ENCODE data around the gene C11orf68. TPM values are rescaled to one million over a fixed set of nuclear protein-coding genes. Genes with fewer than 3 reads are reported as not detected.
A peak's percentile ranks its signal among the peaks of the same experiment; 100 is the strongest.
"Not testable (repeated sequence)": the region's sequence is repeated elsewhere in the genome, so short reads cannot be mapped to it uniquely, and the experiment has no call there.

The C11orf68 gene
- total RNA-seq, 2 donors from 2014 or later: 34.7 to 36.5 TPM

GRCh38 chr11:65952052-65952521, 33.2 kb upstream of the C11orf68 start:
- no peak for ATAC-seq (replicated peaks in 1 of 2)

DNA sequence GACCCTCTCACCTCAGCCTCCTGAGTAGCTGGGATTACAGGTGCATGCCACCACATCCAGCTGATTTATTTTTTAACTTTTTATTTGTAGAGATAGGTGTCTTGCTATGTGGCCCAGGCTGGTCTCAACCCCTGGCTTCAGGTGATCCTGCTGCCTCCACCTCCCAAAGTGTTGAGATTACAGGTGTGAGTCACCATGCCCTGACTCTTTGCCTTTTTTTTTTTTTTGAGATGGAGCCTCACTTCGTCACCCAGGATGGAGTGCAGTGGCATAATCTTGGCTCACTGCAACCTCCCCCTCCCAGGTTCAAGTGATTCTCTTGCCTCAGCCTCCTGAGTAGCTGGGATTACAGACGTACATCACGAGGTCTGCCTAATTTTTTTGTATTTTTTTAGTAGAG, 32.8 kb upstream of the C11orf68 start:
- not testable (repeated sequence) for ATAC-seq (replicated peaks in 1 of 2); H3K4me3 Mint-ChIP-seq; H3K9me3 Mint-ChIP-seq; DNase-seq; H3K4me1 Mint-ChIP-seq (ENCODE audit: low read depth); H3K27me3 Mint-ChIP-seq (ENCODE audit: low read depth); H3K36me3 Mint-ChIP-seq (ENCODE audit: insufficient read depth in 2 of 2); H3K27ac Mint-ChIP-seq

More at GRCh38 chr11:65952052-65952521, 33.2 kb upstream of the C11orf68 start:
- no peak overlapping the region for H3K4me3 Mint-ChIP-seq
- no peak overlapping the region for H3K27ac Mint-ChIP-seq
- no peak for DNase-seq
- H3K4me1 Mint-ChIP-seq (ENCODE audit: low read depth): peaks cover 10% of the 10 kb centered on the region
- H3K27me3 Mint-ChIP-seq (ENCODE audit: low read depth): no peaks in the 10 kb centered on the region
- H3K9me3 Mint-ChIP-seq: no peaks in the 10 kb centered on the region
- H3K36me3 Mint-ChIP-seq (ENCODE audit: insufficient read depth in 2 of 2): no peaks in the 10 kb centered on the region

- H3K4me3 Mint-ChIP-seq; H3K36me3 Mint-ChIP-seq (ENCODE audit: insufficient read depth in 2 of 2); H3K27ac Mint-ChIP-seq; H3K27me3 Mint-ChIP-seq (ENCODE audit: low read depth); ATAC-seq (replicated peaks in 1 of 2); H3K4me1 Mint-ChIP-seq (ENCODE audit: low read depth); DNase-seq; H3K9me3 Mint-ChIP-seq: not testable (repeated sequence)
Observed at GRCh38 chr11:65950711-65951110, 31.8 kb upstream of the C11orf68 start.

DNA sequence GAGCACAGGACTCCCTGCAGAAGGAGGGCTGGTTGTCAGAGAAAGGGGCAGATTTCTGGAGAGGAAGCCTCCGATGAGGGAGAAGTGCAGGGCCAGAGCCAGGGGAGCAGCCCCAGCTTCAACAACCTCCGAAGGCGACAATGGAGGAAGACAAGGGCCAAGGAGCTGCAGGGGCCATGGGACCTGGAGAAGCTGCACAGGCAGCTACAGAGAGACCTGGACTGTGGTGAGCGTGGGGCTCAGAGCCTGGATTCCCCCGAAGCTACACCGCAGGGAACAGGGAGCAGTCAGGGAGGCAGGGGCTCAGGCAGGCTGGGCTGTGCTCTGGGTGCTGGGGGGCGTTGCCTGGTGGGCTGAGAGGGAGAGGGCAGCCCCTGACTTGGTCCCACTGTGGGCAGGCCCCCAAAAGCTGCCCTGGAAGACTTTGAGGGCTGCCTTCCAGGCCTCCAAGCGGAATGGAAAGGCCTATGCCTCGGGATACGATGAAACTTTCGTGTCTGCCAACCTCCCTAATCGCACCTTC, 28.8 kb upstream of the C11orf68 start:
- ATAC-seq (replicated peaks in 1 of 2) (no peak), DNase-seq (no peak)
- no peaks in the 10 kb centered on the region for H3K9me3 Mint-ChIP-seq
- no peaks in the 10 kb centered on the region for H3K4me1 Mint-ChIP-seq (ENCODE audit: low read depth)
- H3K36me3 Mint-ChIP-seq (ENCODE audit: insufficient read depth in 2 of 2): no peaks in the 10 kb centered on the region
- no peak overlapping the region for H3K27ac Mint-ChIP-seq
- H3K4me3 Mint-ChIP-seq: no peak overlapping the region
- no peaks in the 10 kb centered on the region for H3K27me3 Mint-ChIP-seq (ENCODE audit: low read depth)

- DNase-seq (no peak), ATAC-seq (replicated peaks in 1 of 2) (no peak)
Observed at GRCh38 chr11:65947133-65947532, 28.3 kb upstream of the C11orf68 start.

DNA sequence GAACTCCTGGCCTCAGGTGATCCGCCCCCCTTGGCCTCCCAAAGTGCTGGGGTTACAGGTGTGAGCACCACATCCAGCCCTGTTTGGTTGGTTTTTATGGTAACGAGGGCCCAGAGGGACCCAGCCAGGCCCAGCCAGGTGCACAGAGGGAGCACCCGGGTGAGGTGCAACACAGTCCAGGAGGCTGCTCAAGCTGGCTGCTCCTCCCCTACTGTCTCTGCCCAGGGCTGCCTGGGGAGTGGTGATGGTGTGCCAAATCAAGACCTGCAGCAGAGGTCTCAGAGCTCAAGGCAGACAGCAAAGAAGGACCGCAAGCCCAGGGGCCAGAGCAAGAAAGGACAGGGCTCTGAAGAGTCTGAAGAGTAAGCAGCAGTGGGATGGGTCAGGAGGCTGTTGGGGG, 27.8 kb upstream of the C11orf68 start:
- DNase-seq (no peak), ATAC-seq (replicated peaks in 1 of 2) (no peak)
- no peaks in the 10 kb centered on the region for H3K27me3 Mint-ChIP-seq (ENCODE audit: low read depth)
- no peak overlapping the region for H3K27ac Mint-ChIP-seq
- H3K36me3 Mint-ChIP-seq (ENCODE audit: insufficient read depth in 2 of 2): no peaks in the 10 kb centered on the region
- H3K4me1 Mint-ChIP-seq (ENCODE audit: low read depth): peaks cover 2% of the 10 kb centered on the region
- H3K4me3 Mint-ChIP-seq: no peak overlapping the region
- no peaks in the 10 kb centered on the region for H3K9me3 Mint-ChIP-seq

More at GRCh38 chr11:65947133-65947532, 28.3 kb upstream of the C11orf68 start:
- Mint-ChIP-seq H3K4me3 (no peak overlapping the region), H3K36me3 (ENCODE audit: insufficient read depth in 2 of 2) (no peaks in the 10 kb centered on the region), H3K9me3 (no peaks in the 10 kb centered on the region), H3K27me3 (ENCODE audit: low read depth) (no peaks in the 10 kb centered on the region), H3K27ac (no peak overlapping the region), H3K4me1 (ENCODE audit: low read depth) (no peaks in the 10 kb centered on the region)

DNA sequence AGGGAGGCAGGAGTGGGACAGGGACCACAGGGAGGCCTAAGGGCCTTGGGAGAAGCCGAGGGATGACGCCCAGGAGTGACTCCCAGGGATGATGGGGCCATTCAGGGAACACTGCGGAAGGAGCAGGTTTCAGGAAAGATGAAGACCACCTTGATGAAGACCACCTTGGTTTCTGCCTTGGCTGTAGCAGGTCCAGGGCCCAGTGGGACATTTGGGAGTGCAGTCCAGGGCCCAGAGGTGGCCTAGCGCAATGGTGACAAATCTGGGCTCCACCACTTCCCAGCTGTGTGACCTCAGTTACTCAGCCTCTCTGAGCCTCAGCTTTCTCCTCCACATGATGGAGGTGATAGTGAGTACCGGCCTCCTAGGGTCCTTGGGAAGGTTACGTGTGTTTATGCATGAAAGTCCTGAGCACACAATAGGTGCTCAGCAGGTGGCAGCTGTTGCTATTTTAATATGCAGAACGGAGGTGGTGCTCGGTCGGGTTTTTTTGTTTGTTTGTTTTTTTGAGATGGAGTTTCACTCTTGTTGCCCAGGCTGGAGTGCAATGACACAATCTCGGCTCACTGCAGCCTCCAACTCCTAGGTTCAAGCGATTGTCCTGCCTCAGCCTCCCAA, 27.2 kb upstream of the C11orf68 start:
- H3K27me3 Mint-ChIP-seq (ENCODE audit: low read depth): no peaks in the 10 kb centered on the region
- peaks cover 8% of the 10 kb centered on the region for H3K4me1 Mint-ChIP-seq (ENCODE audit: low read depth)
- ATAC-seq (replicated peaks in 1 of 2): no peak
- H3K4me3 Mint-ChIP-seq: no peak overlapping the region
- H3K27ac Mint-ChIP-seq: no peak overlapping the region
- H3K36me3 Mint-ChIP-seq (ENCODE audit: insufficient read depth in 2 of 2): no peaks in the 10 kb centered on the region
- DNase-seq: no peak
- H3K9me3 Mint-ChIP-seq: no peaks in the 10 kb centered on the region

DNA sequence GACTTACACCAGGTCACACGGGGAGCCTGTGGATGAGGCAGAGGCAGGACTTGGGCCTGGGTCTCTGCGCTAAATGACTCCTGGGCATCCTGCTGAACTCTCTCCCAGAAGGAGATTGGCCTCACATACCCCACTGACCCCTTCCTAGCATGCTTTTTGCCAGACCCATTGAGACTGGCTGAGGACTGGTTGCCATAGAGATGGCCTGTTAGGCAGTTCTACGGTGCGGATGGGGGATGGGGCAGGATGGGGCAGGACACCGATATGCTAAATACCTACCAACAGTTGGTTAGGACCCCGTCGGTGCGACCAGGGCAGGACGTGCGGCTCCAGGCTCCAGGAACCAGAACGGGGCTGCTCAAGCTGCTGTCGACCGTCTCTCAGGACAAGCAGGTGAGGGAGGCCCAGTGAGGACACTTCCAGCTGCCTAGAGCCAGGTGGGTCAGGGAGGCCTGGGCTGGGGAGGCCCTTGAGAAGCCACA, 26.6 kb upstream of the C11orf68 start, which contains the start of gene TSGA10IP:
TSS of gene TSGA10IP (plus strand) at position 51 of the 482 bp plus-strand sequence. CDS start at position 247, 196 bp downstream.
- ATAC-seq (replicated peaks in 1 of 2) (no peak), DNase-seq (no peak)
- Mint-ChIP-seq H3K27ac (no peak within 1 kb of the TSS), H3K36me3 (ENCODE audit: insufficient read depth in 2 of 2) (no peaks in the 10 kb centered on the region), H3K4me1 (ENCODE audit: low read depth) (peaks cover 8% of the 10 kb centered on the region), H3K27me3 (ENCODE audit: low read depth) (no peaks in the 10 kb centered on the region), H3K4me3 (no peak within 1 kb of the TSS), H3K9me3 (no peaks in the 10 kb centered on the region)

- no peaks in the 10 kb centered on the region for H3K36me3 Mint-ChIP-seq (ENCODE audit: insufficient read depth in 2 of 2)
- ATAC-seq (replicated peaks in 1 of 2) (no peak), DNase-seq (no peak)
- H3K9me3 Mint-ChIP-seq: no peaks in the 10 kb centered on the region
- no peak overlapping the region for H3K4me3 Mint-ChIP-seq
- H3K4me1 Mint-ChIP-seq (ENCODE audit: low read depth): peaks cover 8% of the 10 kb centered on the region
- H3K27ac Mint-ChIP-seq: no peak overlapping the region
- no peaks in the 10 kb centered on the region for H3K27me3 Mint-ChIP-seq (ENCODE audit: low read depth)
Observed at GRCh38 chr11:65944767-65945166, 25.9 kb upstream of the C11orf68 start.

DNA sequence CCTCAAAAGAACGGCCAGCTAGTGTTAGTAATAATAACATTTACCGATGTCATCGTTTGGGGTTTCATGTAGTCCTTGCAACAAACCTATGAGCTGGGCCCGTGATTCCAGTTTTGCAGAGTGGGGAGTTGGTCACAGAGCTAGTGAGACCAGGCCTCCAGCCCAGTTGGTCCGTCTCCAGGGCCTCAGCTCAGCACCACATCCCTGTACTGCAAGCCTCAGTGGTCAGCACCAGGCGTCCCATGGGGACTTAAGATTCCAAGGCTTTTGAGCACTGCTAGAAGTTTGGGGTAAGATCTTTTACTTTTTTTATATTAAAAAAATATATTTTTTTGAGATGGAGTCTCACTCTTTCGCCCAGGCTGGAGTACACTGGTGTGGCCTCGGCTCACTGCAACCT, 25.3 kb upstream of the C11orf68 start:
- no peaks in the 10 kb centered on the region for H3K9me3 Mint-ChIP-seq

GRCh38 chr11:65942531-65942930, 23.7 kb upstream of the C11orf68 start:
- ATAC-seq (replicated peaks in 1 of 2) (no peak), DNase-seq (no peak)
- H3K4me3 Mint-ChIP-seq: no peak overlapping the region
- H3K36me3 Mint-ChIP-seq (ENCODE audit: insufficient read depth in 2 of 2): no peaks in the 10 kb centered on the region
- H3K4me1 Mint-ChIP-seq (ENCODE audit: low read depth): peaks cover 8% of the 10 kb centered on the region
- no peaks in the 10 kb centered on the region for H3K9me3 Mint-ChIP-seq
- no peaks in the 10 kb centered on the region for H3K27me3 Mint-ChIP-seq (ENCODE audit: low read depth)
- H3K27ac Mint-ChIP-seq: no peak overlapping the region

More for the DNA sequence above, 25.3 kb upstream of the C11orf68 start:
- no peak overlapping the region for H3K4me3 Mint-ChIP-seq
- ATAC-seq (replicated peaks in 1 of 2) (no peak), DNase-seq (no peak)
- no peaks in the 10 kb centered on the region for H3K27me3 Mint-ChIP-seq (ENCODE audit: low read depth)
- no peaks in the 10 kb centered on the region for H3K36me3 Mint-ChIP-seq (ENCODE audit: insufficient read depth in 2 of 2)
- H3K4me1 Mint-ChIP-seq (ENCODE audit: low read depth): peaks cover 8% of the 10 kb centered on the region
- no peak overlapping the region for H3K27ac Mint-ChIP-seq

DNA sequence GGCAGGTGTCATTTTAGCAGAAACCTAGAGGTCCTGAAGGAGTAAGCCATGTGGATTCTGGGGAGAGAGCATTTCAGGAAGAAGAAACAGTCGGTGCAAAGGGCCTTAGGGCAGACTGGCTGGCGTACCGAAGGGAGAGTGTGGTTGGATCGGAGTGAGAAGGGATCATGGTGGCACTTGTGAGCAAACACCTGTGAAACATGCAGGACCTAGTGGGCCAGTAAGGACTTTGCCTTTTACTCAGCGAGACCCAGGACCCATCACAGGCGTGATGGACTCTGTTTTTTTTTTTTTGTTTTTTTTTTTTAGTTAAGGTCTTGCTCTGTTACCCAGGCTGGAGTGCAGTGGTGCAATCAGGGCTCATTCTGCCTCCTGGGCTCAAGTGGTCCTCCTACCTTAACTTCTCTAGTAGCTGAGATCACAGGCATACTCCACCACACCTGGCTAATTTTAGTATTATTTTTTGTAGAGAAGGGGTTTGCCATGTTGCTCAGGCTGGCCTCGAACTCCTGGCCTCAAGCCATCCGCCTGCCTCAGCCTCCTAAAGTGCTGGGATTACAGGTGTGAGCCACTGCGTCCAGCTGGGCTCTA, 23.0 kb upstream of the C11orf68 start:
- H3K9me3 Mint-ChIP-seq: no peaks in the 10 kb centered on the region
- DNase-seq (no peak), ATAC-seq (replicated peaks in 1 of 2) (no peak)
- no peaks in the 10 kb centered on the region for H3K36me3 Mint-ChIP-seq (ENCODE audit: insufficient read depth in 2 of 2)
- H3K27ac Mint-ChIP-seq: no peak overlapping the region
- peak overlapping the region; percentile 2 to 23 for H3K4me3 Mint-ChIP-seq
- no peaks in the 10 kb centered on the region for H3K27me3 Mint-ChIP-seq (ENCODE audit: low read depth)
- peaks cover 8% of the 10 kb centered on the region for H3K4me1 Mint-ChIP-seq (ENCODE audit: low read depth)

- H3K27ac Mint-ChIP-seq: no peak overlapping the region
- no peak overlapping the region for H3K4me3 Mint-ChIP-seq
- ATAC-seq (replicated peaks in 1 of 2): no peak
Observed at GRCh38 chr11:65937766-65938165, 18.9 kb upstream of the C11orf68 start.

More at GRCh38 chr11:65937766-65938165, 18.9 kb upstream of the C11orf68 start:
- no peak for DNase-seq
- H3K36me3 Mint-ChIP-seq (ENCODE audit: insufficient read depth in 2 of 2): no peaks in the 10 kb centered on the region
- H3K4me1 Mint-ChIP-seq (ENCODE audit: low read depth): peaks cover 10% of the 10 kb centered on the region
- H3K27me3 Mint-ChIP-seq (ENCODE audit: low read depth): no peaks in the 10 kb centered on the region
- H3K9me3 Mint-ChIP-seq: no peaks in the 10 kb centered on the region
